GM18951 (cell line): ENCODE results near the gene PLGLB2.
"Not testable (repeated sequence)": the region's sequence is repeated elsewhere in the genome, so short reads cannot be mapped to it uniquely, and the experiment has no call there.

Experiments used
- in situ Hi-C: fragments of 300-500 bp; cut with MboI; formaldehyde crosslinking; loops from one replicate; pipeline ENCODE4 v1.12.0; 2022; ENCODE audit warnings: low sequenced_read_pairs, mixed read lengths, inconsistent platforms; ENCODE audit not compliant: unreplicated experiment

Gene PLGLB2

DNA sequence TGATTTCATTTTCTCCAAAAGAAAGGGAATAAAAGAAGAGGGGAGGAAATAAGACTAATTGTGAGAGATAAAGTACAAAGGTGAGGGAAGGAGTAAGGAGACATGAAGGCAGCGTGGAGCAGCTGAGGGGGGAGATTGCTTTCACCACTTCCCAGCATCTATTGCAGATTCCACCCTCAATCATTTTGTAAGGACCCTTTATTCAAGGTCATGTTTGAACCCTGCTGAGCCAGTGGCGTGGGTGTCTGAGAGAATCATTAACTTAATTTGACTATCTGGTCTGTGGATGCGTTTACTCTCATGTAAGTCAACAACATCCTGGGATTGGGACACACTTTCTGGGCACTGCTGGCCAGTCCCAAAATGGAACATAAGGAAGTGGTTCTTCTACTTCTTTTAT, at the start of gene PLGLB2:
Gene PLGLB2, plus strand, starts transcription at position 297 of the 400 bp plus-strand sequence. Its CDS starts 67 bp downstream, at position 364.
- in situ Hi-C loops: not testable (repeated sequence)

DNA sequence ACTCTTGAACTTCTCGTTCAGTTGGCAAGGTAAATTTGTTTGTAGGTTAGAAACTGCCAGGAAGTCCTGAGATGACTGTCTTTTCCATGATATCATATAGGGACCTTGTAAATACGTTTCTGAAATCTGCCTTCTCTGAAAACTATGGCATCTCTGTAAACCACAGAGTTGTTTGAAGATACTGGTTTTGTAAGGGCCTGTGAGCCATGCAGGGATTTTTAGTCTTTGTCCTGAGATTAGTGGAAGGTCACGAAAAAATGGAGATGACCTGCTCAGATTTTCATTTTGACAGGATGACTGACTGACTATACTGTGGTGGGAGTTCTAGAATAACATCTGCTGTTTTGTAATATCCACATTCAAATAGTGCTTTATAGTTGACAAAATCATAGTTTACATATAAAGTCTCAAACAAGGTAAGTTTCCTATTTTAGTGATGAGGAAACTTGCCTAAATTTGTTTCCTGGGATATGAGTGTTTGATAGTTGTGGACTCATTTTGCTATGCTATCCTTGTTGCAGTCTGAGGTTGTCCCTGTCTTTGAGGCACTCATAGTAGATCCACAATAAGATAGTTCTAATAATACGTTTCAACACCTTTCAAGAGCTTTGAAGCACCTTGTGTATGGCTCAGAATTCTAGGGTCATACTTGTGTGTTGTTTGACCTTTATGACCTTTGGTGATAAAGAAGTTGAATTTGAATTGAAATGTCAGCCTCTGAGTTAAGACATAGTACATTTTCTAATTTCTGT, 43.1 kb upstream of the PLGLB2 start:
- in situ Hi-C loops: loop anchor here (25.0 kb wide), 1 partner anchor 567 kb away; no protein-coding TSS in a partner anchor

DNA sequence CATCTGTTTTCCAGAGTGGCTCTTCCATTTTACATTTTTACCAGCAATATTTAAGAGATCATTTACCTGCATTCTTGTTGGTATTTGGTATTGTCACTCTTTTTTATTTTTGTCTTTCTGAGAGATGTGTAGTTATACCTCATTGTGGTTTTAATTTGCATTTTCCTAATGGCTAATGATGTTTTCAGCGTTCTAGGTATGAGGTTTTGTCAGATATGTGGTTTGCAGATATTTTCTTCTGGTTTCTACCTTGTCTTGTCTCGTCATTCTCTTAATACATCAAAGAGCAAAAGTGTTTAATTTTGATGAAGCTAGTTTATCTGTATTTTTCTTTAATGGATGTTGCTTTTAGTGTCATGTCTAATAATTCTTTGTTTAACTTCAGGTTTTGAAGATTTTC, 39.5 kb upstream of the PLGLB2 start:
- in situ Hi-C loops: loop anchor here (25.0 kb wide), 1 partner anchor 571 kb away; no protein-coding TSS in a partner anchor

DNA sequence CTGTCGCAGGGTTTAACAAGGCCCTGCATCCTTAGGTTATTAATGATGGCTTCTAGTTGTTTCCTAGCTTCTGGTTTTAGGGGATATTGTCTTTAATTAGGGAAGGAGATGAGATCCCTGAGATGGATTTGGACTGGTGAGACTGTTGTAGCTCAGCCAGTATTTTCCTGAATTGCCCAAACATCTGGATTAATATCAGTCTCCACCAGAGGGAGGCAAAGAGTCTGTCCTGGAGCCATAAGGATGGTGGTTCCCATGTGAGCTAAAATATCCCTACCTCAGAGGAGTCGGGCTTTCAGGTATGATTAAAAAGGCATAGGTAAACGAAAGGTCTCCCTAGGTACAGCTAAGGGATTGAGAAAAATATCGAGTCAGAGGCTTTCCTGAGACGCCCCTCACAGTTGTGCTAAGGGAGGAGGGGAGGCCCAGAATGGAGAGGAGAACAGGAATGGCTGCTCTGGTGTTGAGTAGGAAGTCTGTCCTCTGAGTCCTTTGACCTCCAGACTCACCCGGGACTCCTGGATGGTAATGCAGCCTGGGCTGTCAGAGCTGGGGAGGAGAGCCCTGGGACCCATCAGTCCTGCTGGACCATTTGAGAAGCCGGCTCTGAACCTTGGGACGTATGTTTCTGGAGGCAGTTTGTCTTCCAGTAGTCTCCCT, 19.8 kb upstream of the PLGLB2 start:
- in situ Hi-C loops: not testable (repeated sequence)

DNA sequence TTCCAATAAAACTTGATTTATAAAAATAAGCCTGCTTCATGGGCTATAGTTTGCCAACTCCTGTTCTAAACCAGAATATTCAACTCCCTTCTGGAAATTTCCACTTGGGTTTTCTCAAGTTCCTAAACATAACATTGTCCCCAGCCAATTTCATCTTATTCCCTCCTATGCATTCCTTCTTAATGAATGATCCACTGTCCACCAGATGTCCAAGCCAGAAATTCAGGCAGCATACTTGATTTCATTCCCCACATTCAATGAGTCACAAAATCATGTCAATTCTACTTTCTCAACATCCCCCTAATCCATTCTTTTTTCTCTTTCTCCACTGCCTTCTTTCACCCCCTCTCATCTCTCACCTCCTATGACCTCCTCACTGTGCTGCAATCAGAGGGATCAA, 7.0 kb upstream of the PLGLB2 start:
- in situ Hi-C loops: not testable (repeated sequence)

DNA sequence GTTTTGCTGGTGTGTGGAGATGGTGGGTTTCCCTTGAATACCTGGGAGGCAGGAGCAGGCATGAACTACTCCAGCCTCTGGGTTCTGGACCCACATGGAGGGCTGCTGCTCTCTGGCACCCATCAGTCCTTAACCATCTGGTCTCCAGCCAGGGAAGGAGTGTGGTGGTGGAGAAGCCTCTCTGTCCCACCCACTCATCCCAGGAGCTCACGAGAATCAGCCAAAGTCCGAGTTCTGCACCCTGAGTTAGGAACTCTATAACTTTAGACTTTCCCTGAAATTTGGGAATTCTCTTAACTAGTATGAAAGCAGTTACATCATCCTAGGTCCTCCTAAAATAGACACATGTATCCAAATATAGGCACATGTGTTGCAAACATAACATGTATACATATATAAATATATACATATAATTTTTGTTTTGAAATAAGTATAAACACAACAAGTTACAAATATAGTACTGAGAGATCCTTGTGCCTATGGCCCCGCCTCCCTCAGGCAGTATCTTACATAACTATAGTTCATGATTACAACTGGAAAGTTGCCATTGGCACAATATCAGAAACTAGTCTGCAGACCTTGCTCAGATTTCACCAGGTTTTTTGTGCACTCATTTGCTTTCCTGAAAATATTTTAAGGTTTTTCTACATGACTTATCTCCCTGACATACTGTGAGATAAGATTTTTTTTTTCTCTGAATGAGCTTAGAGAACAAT, 5.3 kb upstream of the PLGLB2 start:
- in situ Hi-C loops: not testable (repeated sequence)

DNA sequence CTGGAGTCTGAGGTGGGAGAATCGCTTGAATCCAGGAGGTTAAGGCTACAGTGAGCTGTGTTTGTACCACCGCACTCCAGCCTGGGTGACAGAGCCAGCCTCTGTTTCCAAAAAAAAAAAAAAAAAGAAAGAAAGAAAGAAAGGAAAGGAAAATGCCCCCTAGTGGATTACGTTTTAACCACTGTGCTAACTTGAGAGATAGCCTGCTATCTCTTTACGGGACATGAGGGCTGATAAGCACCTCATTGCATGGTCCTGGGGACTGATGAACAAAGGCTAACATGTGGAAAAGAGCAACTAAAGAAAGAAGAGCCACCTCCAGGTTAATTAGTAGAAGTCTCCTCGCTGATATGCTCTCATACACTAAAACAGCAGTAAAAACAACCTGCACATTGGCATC, 4.2 kb upstream of the PLGLB2 start:
- in situ Hi-C loops: not testable (repeated sequence)

DNA sequence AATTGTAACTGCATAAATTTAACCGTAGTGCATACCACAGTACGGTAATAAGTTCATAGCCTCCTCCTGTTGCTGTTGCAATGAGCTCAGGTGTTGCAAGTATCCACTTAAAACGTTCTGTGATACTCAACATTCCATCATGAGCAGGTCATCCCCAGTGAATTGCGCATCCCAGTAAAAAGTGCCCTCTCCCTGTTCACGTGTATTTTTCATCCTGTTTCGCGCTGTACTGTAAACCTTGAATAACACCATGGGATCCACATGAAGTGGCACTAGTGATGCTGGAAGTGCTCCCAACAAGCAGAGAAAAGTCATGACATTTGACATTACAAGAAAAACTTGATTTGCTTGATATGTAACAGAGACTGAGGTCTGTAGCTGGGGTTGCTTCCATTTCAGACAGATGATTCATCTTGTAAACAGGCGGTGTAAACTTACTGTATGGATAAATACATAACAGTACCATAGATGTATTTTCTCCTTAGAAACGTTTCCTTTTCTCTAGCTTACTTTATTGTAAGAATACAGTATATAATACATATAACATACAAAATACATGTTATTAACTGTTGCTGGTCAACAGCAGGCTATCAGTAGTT, 2.4 kb upstream of the PLGLB2 start:
- in situ Hi-C loops: not testable (repeated sequence)

DNA sequence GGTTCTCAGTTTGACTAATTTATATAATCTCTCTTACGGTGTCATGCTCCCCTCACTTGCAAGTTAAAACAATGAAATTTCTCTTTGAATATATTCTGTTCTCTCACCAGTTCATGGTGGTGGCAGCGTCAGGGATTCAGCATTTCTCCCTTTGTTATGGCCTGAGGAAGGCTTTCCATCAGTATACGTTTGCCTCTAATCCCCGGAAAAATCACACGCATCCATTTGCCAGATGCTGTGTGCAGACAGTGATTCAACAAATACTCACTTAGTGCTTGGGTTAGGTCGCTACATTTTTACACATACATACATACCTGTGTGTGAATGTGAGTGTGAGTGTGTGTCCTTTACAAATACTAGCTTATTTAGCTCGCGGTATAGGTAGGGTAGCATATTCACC, 637 bp downstream of the PLGLB2 start:
- in situ Hi-C loops: not testable (repeated sequence)

DNA sequence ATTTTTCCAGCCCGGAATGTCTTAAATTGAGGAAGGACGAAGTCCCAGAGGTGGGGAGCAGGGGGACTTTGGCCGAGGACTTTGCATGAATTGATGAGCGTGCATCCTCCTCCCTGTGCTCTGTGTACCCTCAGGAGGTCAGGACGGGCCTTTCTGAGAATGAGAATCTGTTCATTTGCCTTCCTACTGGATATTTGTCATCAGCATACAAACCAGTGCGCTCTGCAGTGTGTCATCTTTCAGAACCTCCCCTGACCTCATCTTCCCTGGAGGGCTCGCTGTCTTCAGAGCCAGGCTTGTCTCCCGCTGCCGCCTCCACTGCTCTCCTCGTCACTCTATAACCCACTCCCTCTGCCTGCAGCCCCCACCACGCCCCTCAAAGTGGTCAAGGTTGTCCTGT, 2.7 kb downstream of the PLGLB2 start:
- in situ Hi-C loops: not testable (repeated sequence)

DNA sequence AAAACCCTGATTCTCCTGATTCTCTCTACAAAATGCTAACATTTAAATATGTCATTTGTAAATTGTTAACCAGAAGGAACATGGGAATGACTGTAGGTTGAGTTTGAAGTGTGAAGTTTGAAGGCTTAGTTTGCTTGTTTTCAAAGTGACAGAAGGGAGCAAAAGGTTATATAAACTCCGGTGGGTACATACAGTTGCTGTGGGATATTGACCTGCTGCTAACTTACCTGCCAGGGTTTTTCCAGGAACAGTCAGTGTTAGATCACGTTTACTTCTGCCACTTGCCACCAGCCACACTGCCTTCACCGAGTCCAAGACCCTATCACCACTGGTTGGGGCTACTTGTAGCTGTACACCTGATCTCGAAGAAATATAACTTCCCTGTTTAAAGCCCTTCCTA, 6.9 kb downstream of the PLGLB2 start:
- in situ Hi-C loops: not testable (repeated sequence)
